Lung (tissue), 12 donors: ENCODE results near the gene DDX46. TPM values are rescaled to one million over a fixed set of nuclear protein-coding genes. Genes with fewer than 3 reads are reported as not detected.
A peak's percentile ranks its signal among the peaks of the same experiment; 100 is the strongest.

ENCODE experiments used
- ATAC-seq: fragments of 200-7000 bp; cut with Tn5 transposase; one replicate; pipeline ENCODE4 v1.9.1; 2020; ENCODE audit warnings: moderate number of reproducible peaks; ENCODE audit not compliant: insufficient read depth, low FRiP score
- DNase-seq, 3 donors: peaks; one replicate each; pipeline ENCODE4 v3.0.0-alpha.2; 2013 to 2017
- H3K27ac ChIP-seq, 2 donors: one replicate each; pipeline ENCODE4 v1.5.1; 2013; ENCODE audit warnings: mild to moderate bottlenecking in 2 of 2, moderate library complexity in 2 of 2, control low read depth in 1 of 2, inconsistent platforms in 1 of 2, low read depth in 1 of 2, low read length in 1 of 2
- H3K27me3 ChIP-seq, 3 donors: one replicate each; pipeline ENCODE4 v1.5.1; 2013; ENCODE audit warnings: low read length in 2 of 3; ENCODE audit not compliant: control insufficient read depth in 3 of 3, insufficient read depth in 3 of 3
- H3K36me3 ChIP-seq, 4 donors: one replicate each; pipeline ENCODE4 v1.5.1; 2013; ENCODE audit warnings: low read length in 4 of 4, mild to moderate bottlenecking in 1 of 4, moderate library complexity in 1 of 4; ENCODE audit not compliant: control insufficient read depth in 4 of 4, insufficient read depth in 4 of 4
- H3K4me1 ChIP-seq, 5 donors: one replicate each; pipeline ENCODE4 v1.5.1; 2013; ENCODE audit warnings: low read length in 5 of 5, mild to moderate bottlenecking in 2 of 5, moderate library complexity in 1 of 5; ENCODE audit not compliant: control insufficient read depth in 5 of 5, insufficient read depth in 5 of 5
- H3K4me3 ChIP-seq: one replicate; pipeline ENCODE4 v1.5.1; 2013; ENCODE audit warnings: mild to moderate bottlenecking, control low read depth, moderate library complexity
- H3K9ac ChIP-seq, 2 donors: one replicate each; pipeline ENCODE4 v1.5.1; 2013; ENCODE audit warnings: low read length in 2 of 2, control low read depth in 1 of 2; ENCODE audit not compliant: insufficient read depth in 1 of 2
- H3K9me3 ChIP-seq, 4 donors: one replicate each; pipeline ENCODE4 v1.5.1; 2013; ENCODE audit warnings: low read length in 3 of 4, mild to moderate bottlenecking in 1 of 4, moderate library complexity in 1 of 4; ENCODE audit not compliant: control insufficient read depth in 4 of 4, insufficient read depth in 3 of 4
- CTCF ChIP-seq: IDR thresholded peaks from 2 replicates; pipeline ENCODE4 v1.5.1; 2012; ENCODE audit warnings: mild to moderate bottlenecking; ENCODE audit errors: control extremely low read depth, extremely low read depth
- whole genome bisulfite sequencing, 2 donors: extraction: QIAGEN DNeasy Blood & Tissue Kit; methylation state at CpG; one replicate each; pipeline ENCODE4 v1.1.7; 2013; 5-methylcytosine and 5-hydroxymethylcytosine counted together
- polyA plus RNA-seq, 2 donors: library from polyadenylated mRNA; stranded (reverse); fragments of 200-250 nt; gene quantifications; one replicate each; pipeline ENCODE4 v1.2.1, GENCODE V29; 2013
- total RNA-seq, 2 donors: library from RNA; depleted of rRNA in 1 of 2; stranded (reverse); fragments of >200 nt in 1 of 2; gene quantifications; one replicate each; pipeline ENCODE4 v1.2.1, GENCODE V29; 2014 to 2021
- donor health status: control.
- donor health status: control.
- donor health status: Bipolar disorder and iron deficiency.
- donor health status: healthy.
- donor health status: DM: yes; HTN: yes; CAD: no.

The DDX46 gene
- total and polyA plus RNA-seq, 4 donors, result 21.8 to 73.8 (median 31.5) TPM

DNA sequence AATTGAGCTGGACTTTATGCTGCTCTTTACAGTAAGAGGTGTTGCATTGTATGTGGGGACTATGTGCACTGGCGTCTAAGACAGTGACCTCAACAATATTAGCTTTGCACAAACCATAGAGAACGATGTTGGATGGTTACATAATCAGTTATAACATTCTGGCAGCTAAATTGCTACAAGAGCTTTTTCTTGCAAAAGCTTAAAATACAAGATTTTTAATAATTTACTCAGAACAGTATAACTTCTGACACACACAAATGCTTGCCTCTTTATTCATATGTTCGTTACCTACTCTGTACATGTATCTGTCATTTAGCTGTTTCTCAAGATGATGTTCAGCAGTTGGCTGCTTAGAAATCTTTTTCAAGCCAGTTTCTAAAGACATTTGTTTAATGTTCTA lies 98.8 kb downstream of the DDX46 start:
- Histone ChIP-seq H3K36me3 (peaks cover 14 to 42% (median 24%) of the 10 kb centered on the region in 4 donors), H3K27me3 (no peaks in the 10 kb centered on the region), H3K4me3 (no peak overlapping the region), H3K4me1 (peaks cover 0 to 3% (median 0%) of the 10 kb centered on the region in 5 donors), H3K9me3 (no peaks in the 10 kb centered on the region), H3K9ac (no peak overlapping the region), H3K27ac (peak overlapping the region in 1 of 2 donors; percentile 29)
- TF ChIP-seq CTCF, result no peak
- ATAC-seq (no peak), DNase-seq (no peak)
- 60 to 71% methylated on average over 3 of the region's 3 CpGs for WGBS, 2 donors

DNA sequence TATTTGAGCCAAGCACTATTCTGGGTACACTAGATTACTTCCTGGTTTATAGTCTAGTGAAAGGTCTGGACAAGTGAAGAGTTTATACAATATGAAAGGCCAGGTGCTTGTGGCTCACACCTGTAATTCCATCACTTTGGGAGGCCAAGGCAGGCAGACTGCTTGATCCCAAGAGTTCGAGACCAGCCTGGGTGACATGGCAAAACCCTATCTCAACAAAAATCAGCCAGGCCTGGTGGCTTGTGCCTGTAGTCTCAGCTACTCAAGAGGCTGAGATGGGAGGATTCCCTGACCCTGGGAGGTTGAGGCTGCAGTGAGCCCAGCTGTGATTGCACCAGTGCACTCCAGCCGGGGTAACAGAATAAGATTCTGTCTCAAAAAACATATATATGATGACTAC lies 106.1 kb downstream of the DDX46 start:
- H3K27ac ChIP-seq, result no peak overlapping the region
- H3K4me1 ChIP-seq, result no peaks in the 10 kb centered on the region
- ATAC-seq (no peak), DNase-seq (no peak)
- TF ChIP-seq CTCF, result no peak
- no peak overlapping the region for H3K4me3 ChIP-seq
- no peaks in the 10 kb centered on the region for H3K27me3 ChIP-seq
- 96 to 98% methylated on average over 2 of the region's 2 CpGs for WGBS, 2 donors
- H3K36me3 ChIP-seq, result peaks cover 0 to 8% (median 7%) of the 10 kb centered on the region in 4 donors
- no peaks in the 10 kb centered on the region for H3K9me3 ChIP-seq
- H3K9ac ChIP-seq, result no peak overlapping the region

- peak overlapping the region in 1 of 2 donors; percentile 85 for H3K27ac ChIP-seq
- TF ChIP-seq CTCF, result no peak
- H3K27me3 ChIP-seq, result no peaks in the 10 kb centered on the region
- ATAC-seq (no peak), DNase-seq (no peak)
- H3K9me3 ChIP-seq, result no peaks in the 10 kb centered on the region
- no peak overlapping the region for H3K4me3 ChIP-seq
- peaks cover 0 to 6% (median 0%) of the 10 kb centered on the region in 5 donors for H3K4me1 ChIP-seq
- H3K9ac ChIP-seq, result no peak overlapping the region
- H3K36me3 ChIP-seq, result peaks cover 0 to 2% (median 0%) of the 10 kb centered on the region in 4 donors
- WGBS, 2 donors, result 87 to 90% methylated on average over 6 of the region's 6 CpGs
Measured at GRCh38 chr5:134873494-134873893, 114.9 kb downstream of the DDX46 start.
